ENCODE measurements around the gene PIMREG. TPM values are rescaled to one million over a fixed set of nuclear protein-coding genes. Genes with fewer than 3 reads are reported as not detected.
A peak's percentile ranks its signal among the peaks of the same experiment; 100 is the strongest.

PIMREG gene
- total and polyA plus RNA-seq, 7 experiments from 2014 or later, result 0.12 to 18.6 (median 0.48) TPM; not detected in 3

- CTCF ChIA-PET, result interaction anchor here (1.4 kb wide), 1 partner anchor 824 kb away, joined by 4 read pairs; no protein-coding TSS in a partner anchor
Measured at GRCh38 chr17:6415616-6416015, 28.6 kb upstream of the PIMREG start.

GRCh38 chr17:6420173-6420641 lies 24.0 kb upstream of the PIMREG start:
- no peak overlapping the region for H3K4me3 ChIP-seq (ENCODE audit: low read length)
- ChIA-PET POLR2A (no interaction called here), CTCF (interaction anchor here (0.7 kb wide), 1 partner anchor 834 kb away, joined by 4 read pairs; no protein-coding TSS in a partner anchor)
- H3K4me1 Mint-ChIP-seq, result peaks cover 0 to 6% (median 3%) of the 10 kb centered on the region in 7 donors
- intact Hi-C loops (cut with micrococcal nuclease), result loop anchor here (5.0 kb wide), 2 partner anchors 713 to 1173 kb away; no protein-coding TSS in a partner anchor
- H3K27me3 ChIP-seq (ENCODE audit: control insufficient read depth in 2 of 2, insufficient read depth in 2 of 2, low read length in 2 of 2), result no peaks in the 10 kb centered on the region
- H3K27ac ChIP-seq (ENCODE audit: low read depth, low read length), result no peak overlapping the region
- H3K36me3 Mint-ChIP-seq, result no peaks in the 10 kb centered on the region
- ATAC-seq, result peak; percentile 33
- H3K27ac Mint-ChIP-seq, result no peak overlapping the region
- peaks cover 0 to 3% of the 10 kb centered on the region in 2 donors for H3K4me1 ChIP-seq (ENCODE audit: control insufficient read depth in 2 of 2, insufficient read depth in 2 of 2, low read length in 2 of 2)
- no peaks in the 10 kb centered on the region for H3K9me3 Mint-ChIP-seq
- H3K4me3 Mint-ChIP-seq, result no peak overlapping the region
- no peaks in the 10 kb centered on the region for H3K9me3 ChIP-seq (ENCODE audit: control insufficient read depth in 2 of 3, low read length in 3 of 3)
- H3K27me3 Mint-ChIP-seq, result peaks cover 0 to 46% (median 12%) of the 10 kb centered on the region in 5 donors
- H3K36me3 ChIP-seq (ENCODE audit: control insufficient read depth in 2 of 3, insufficient read depth in 3 of 3, low read length in 3 of 3), result no peaks in the 10 kb centered on the region
- DNase-seq, result peak in 3 of 9 donors; percentile 13 to 21 (median 13)

More at GRCh38 chr17:6415616-6416015, 28.6 kb upstream of the PIMREG start:
- no peaks in the 10 kb centered on the region for H3K36me3 Mint-ChIP-seq
- DNase-seq, result no peak
- no peak overlapping the region for H3K4me3 Mint-ChIP-seq
- H3K27ac Mint-ChIP-seq, result no peak overlapping the region
- Histone ChIP-seq H3K9me3 (ENCODE audit: control insufficient read depth in 2 of 3, low read length in 3 of 3) (no peaks in the 10 kb centered on the region), H3K4me3 (ENCODE audit: low read length) (no peak overlapping the region), H3K4me1 (ENCODE audit: control insufficient read depth in 2 of 2, insufficient read depth in 2 of 2, low read length in 2 of 2) (no peaks in the 10 kb centered on the region), H3K36me3 (ENCODE audit: control insufficient read depth in 2 of 3, insufficient read depth in 3 of 3, low read length in 3 of 3) (no peaks in the 10 kb centered on the region), H3K27me3 (ENCODE audit: control insufficient read depth in 2 of 2, insufficient read depth in 2 of 2, low read length in 2 of 2) (no peaks in the 10 kb centered on the region), H3K27ac (ENCODE audit: low read depth, low read length) (no peak overlapping the region)
- peaks cover 0 to 15% (median 6%) of the 10 kb centered on the region in 5 donors for H3K27me3 Mint-ChIP-seq
- peaks cover 0 to 1% (median 0%) of the 10 kb centered on the region in 11 donors for H3K9me3 Mint-ChIP-seq
- H3K4me1 Mint-ChIP-seq, result no peaks in the 10 kb centered on the region
- POLR2A ChIA-PET, result no interaction called here
- ATAC-seq, result no peak
- intact Hi-C loops (cut with micrococcal nuclease), result no loop called here

- H3K4me3 ChIP-seq (ENCODE audit: low read length), result no peak overlapping the region
- H3K27ac Mint-ChIP-seq, result peak overlapping the region in 1 of 9 donors; percentile 25
- ATAC-seq (peak; percentile 89), DNase-seq (peak; percentile 28 to 74 (median 56))
- H3K4me1 ChIP-seq (ENCODE audit: control insufficient read depth in 2 of 2, insufficient read depth in 2 of 2, low read length in 2 of 2), result peaks cover 0 to 5% of the 10 kb centered on the region in 2 donors
- POLR2A ChIA-PET, result interaction anchor here (0.6 kb wide), 1 partner anchor 591 kb away, joined by 3 read pairs; no protein-coding TSS in a partner anchor
- no peak overlapping the region for H3K4me3 Mint-ChIP-seq
- no peaks in the 10 kb centered on the region for H3K9me3 Mint-ChIP-seq
- no peaks in the 10 kb centered on the region for H3K27me3 ChIP-seq (ENCODE audit: control insufficient read depth in 2 of 2, insufficient read depth in 2 of 2, low read length in 2 of 2)
- peaks cover 0 to 57% (median 11%) of the 10 kb centered on the region in 5 donors for H3K27me3 Mint-ChIP-seq
- no peaks in the 10 kb centered on the region for H3K36me3 ChIP-seq (ENCODE audit: control insufficient read depth in 2 of 3, insufficient read depth in 3 of 3, low read length in 3 of 3)
- no peaks in the 10 kb centered on the region for H3K9me3 ChIP-seq (ENCODE audit: control insufficient read depth in 2 of 3, low read length in 3 of 3)
- peaks cover 1 to 8% (median 3%) of the 10 kb centered on the region in 7 donors for H3K4me1 Mint-ChIP-seq
- H3K36me3 Mint-ChIP-seq, result no peaks in the 10 kb centered on the region
- intact Hi-C loops (cut with micrococcal nuclease), result loop anchor here (1.0 to 5.0 kb wide), 4 partner anchors 715 to 1175 kb away; no protein-coding TSS in a partner anchor
- no peak overlapping the region for H3K27ac ChIP-seq (ENCODE audit: low read depth, low read length)
- CTCF ChIA-PET, result interaction anchor here (0.9 to 2.2 kb wide), 4 partner anchors 20 to 838 kb away, joined by 5 to 11 read pairs (median 6); partner anchors contain the start of gene NLRP1
Measured at GRCh38 chr17:6421700-6422604, 22.3 kb upstream of the PIMREG start.

- peaks cover 2 to 13% of the 10 kb centered on the region in 2 donors for H3K4me1 ChIP-seq (ENCODE audit: control insufficient read depth in 2 of 2, insufficient read depth in 2 of 2, low read length in 2 of 2)
- intact Hi-C loops (cut with micrococcal nuclease), result loop anchor here (1.0 to 5.0 kb wide), 4 partner anchors 715 to 1175 kb away; no protein-coding TSS in a partner anchor
- no peak overlapping the region for H3K4me3 ChIP-seq (ENCODE audit: low read length)
- Mint-ChIP-seq H3K27me3 (peaks cover 0 to 65% (median 11%) of the 10 kb centered on the region in 5 donors), H3K9me3 (no peaks in the 10 kb centered on the region), H3K36me3 (no peaks in the 10 kb centered on the region), H3K4me3 (no peak overlapping the region), H3K4me1 (peaks cover 9 to 16% (median 11%) of the 10 kb centered on the region in 7 donors), H3K27ac (no peak overlapping the region)
- DNase-seq (no peak), ATAC-seq (no peak)
- H3K9me3 ChIP-seq (ENCODE audit: control insufficient read depth in 2 of 3, low read length in 3 of 3), result no peaks in the 10 kb centered on the region
- no peaks in the 10 kb centered on the region for H3K36me3 ChIP-seq (ENCODE audit: control insufficient read depth in 2 of 3, insufficient read depth in 3 of 3, low read length in 3 of 3)
- no peak overlapping the region for H3K27ac ChIP-seq (ENCODE audit: low read depth, low read length)
- POLR2A ChIA-PET, result interaction anchor here (0.6 kb wide), 1 partner anchor 592 kb away, joined by 3 read pairs; no protein-coding TSS in a partner anchor
- CTCF ChIA-PET, result interaction anchor here (1.0 to 2.2 kb wide), 2 partner anchors 835 to 838 kb away, joined by 5 to 11 read pairs; partner anchors contain the start of gene NLRP1
- no peaks in the 10 kb centered on the region for H3K27me3 ChIP-seq (ENCODE audit: control insufficient read depth in 2 of 2, insufficient read depth in 2 of 2, low read length in 2 of 2)
Measured at GRCh38 chr17:6422654-6423241, 21.5 kb upstream of the PIMREG start.

- peak overlapping the region in 1 of 9 donors; percentile 51 for H3K27ac Mint-ChIP-seq
- no peaks in the 10 kb centered on the region for H3K9me3 Mint-ChIP-seq
Measured at GRCh38 chr17:6423931-6424330, 20.3 kb upstream of the PIMREG start.

GRCh38 chr17:6425407-6425806 lies 18.8 kb upstream of the PIMREG start:
- H3K36me3 Mint-ChIP-seq, result peaks cover 0 to 5% (median 4%) of the 10 kb centered on the region in 5 donors
- H3K27ac ChIP-seq (ENCODE audit: low read depth, low read length), result no peak overlapping the region
- intact Hi-C loops (cut with micrococcal nuclease), result no loop called here
- H3K27ac Mint-ChIP-seq, result no peak overlapping the region
- peaks cover 0 to 6% (median 3%) of the 10 kb centered on the region in 11 donors for H3K9me3 Mint-ChIP-seq
- H3K9me3 ChIP-seq (ENCODE audit: control insufficient read depth in 2 of 3, low read length in 3 of 3), result no peaks in the 10 kb centered on the region
- ATAC-seq (no peak), DNase-seq (no peak)
- no peaks in the 10 kb centered on the region for H3K27me3 ChIP-seq (ENCODE audit: control insufficient read depth in 2 of 2, insufficient read depth in 2 of 2, low read length in 2 of 2)
- H3K4me3 ChIP-seq (ENCODE audit: low read length), result no peak overlapping the region
- CTCF ChIA-PET, result interaction anchor here (0.6 to 2.1 kb wide), 2 partner anchors 669 to 837 kb away, joined by 3 to 9 read pairs; no protein-coding TSS in a partner anchor
- no peaks in the 10 kb centered on the region for H3K36me3 ChIP-seq (ENCODE audit: control insufficient read depth in 2 of 3, insufficient read depth in 3 of 3, low read length in 3 of 3)
- H3K27me3 Mint-ChIP-seq, result peaks cover 0 to 72% (median 14%) of the 10 kb centered on the region in 5 donors
- H3K4me1 Mint-ChIP-seq, result peaks cover 11 to 24% (median 19%) of the 10 kb centered on the region in 7 donors
- POLR2A ChIA-PET, result no interaction called here
- no peak overlapping the region for H3K4me3 Mint-ChIP-seq
- H3K4me1 ChIP-seq (ENCODE audit: control insufficient read depth in 2 of 2, insufficient read depth in 2 of 2, low read length in 2 of 2), result peaks cover 4 to 18% of the 10 kb centered on the region in 2 donors

More at GRCh38 chr17:6423931-6424330, 20.3 kb upstream of the PIMREG start:
- ATAC-seq (no peak), DNase-seq (no peak)
- peaks cover 4 to 18% of the 10 kb centered on the region in 2 donors for H3K4me1 ChIP-seq (ENCODE audit: control insufficient read depth in 2 of 2, insufficient read depth in 2 of 2, low read length in 2 of 2)
- POLR2A ChIA-PET, result no interaction called here
- H3K36me3 ChIP-seq (ENCODE audit: control insufficient read depth in 2 of 3, insufficient read depth in 3 of 3, low read length in 3 of 3), result no peaks in the 10 kb centered on the region
- Mint-ChIP-seq H3K4me1 (peaks cover 11 to 24% (median 18%) of the 10 kb centered on the region in 7 donors), H3K36me3 (no peaks in the 10 kb centered on the region), H3K27me3 (peaks cover 0 to 73% (median 11%) of the 10 kb centered on the region in 5 donors), H3K4me3 (no peak overlapping the region)
- intact Hi-C loops (cut with micrococcal nuclease), result loop anchor here (5.0 kb wide), 2 partner anchors 717 to 1177 kb away; no protein-coding TSS in a partner anchor
- no peaks in the 10 kb centered on the region for H3K9me3 ChIP-seq (ENCODE audit: control insufficient read depth in 2 of 3, low read length in 3 of 3)
- no peak overlapping the region for H3K27ac ChIP-seq (ENCODE audit: low read depth, low read length)
- no peaks in the 10 kb centered on the region for H3K27me3 ChIP-seq (ENCODE audit: control insufficient read depth in 2 of 2, insufficient read depth in 2 of 2, low read length in 2 of 2)
- CTCF ChIA-PET, result interaction anchor here (0.7 to 2.2 kb wide), 6 partner anchors 12 to 836 kb away, joined by 3 to 11 read pairs (median 4); no protein-coding TSS in a partner anchor
- H3K4me3 ChIP-seq (ENCODE audit: low read length), result no peak overlapping the region
